ENCODE results near the gene CCDC146.

- TF ChIP-seq POLR2A (IDR thresholded peaks at IDR 0.05), result no peak
- no peak for TF ChIP-seq CTCF (IDR thresholded peaks at IDR 0.05)
- no peak for TF ChIP-seq EP300 (IDR thresholded peaks at IDR 0.05)
These were observed 205.7 kb downstream of the CCDC146 start for GRCh38 chr7:77327932-77328628.
